K562 (cell line): Measurements from ENCODE around the gene SYT17. TPM values are rescaled to one million over a fixed set of nuclear protein-coding genes. Genes with fewer than 3 reads are reported as not detected.

Source experiments
- ATAC-seq: fragments of 200-7000 bp; cut with Tn5 transposase; 3 replicates; pipeline ENCODE4 v1.9.1; 2020; ENCODE audit warnings: moderate library complexity
- BruUV-seq: library from RNA; stranded (reverse); fragments of 400-500 nt; replicated peaks from 2 replicates; lab custom pipeline; 2021; lab: Mats Ljungman, UMichigan
- CTCF ChIA-PET: fragments of 300-600 bp; formaldehyde crosslinking; extraction: SDS; loops from one replicate; lab custom pipeline; 2021; ENCODE audit warnings: low intra/inter-chr PET ratio; lab: Yijun Ruan, JAX
- POLR2A ChIA-PET: fragments of 300-600, 350-650 bp; sonication (Branson Sonifier 250); formaldehyde crosslinking; extraction: SDS; loops from one replicate; lab custom pipeline; 2021; ENCODE audit warnings: antibody characterized with exemption, inconsistent platforms; lab: Yijun Ruan, JAX
- DNase-seq, 4 experiments: peaks; one replicate each; pipeline versions ENCODE4 v3.0.0 to v3.0.0-alpha.2; 2011 to 2018; ENCODE audit warnings: low spot score in 3 of 4, mixed read lengths in 3 of 4; ENCODE audit errors: extremely low read depth in 1 of 4
- FAIRE-seq: peaks from 2 replicates; lab custom pipeline; 2011; peaks lifted over from hg19 to GRCh38; lab: Jason Lieb, UNC
- H2AFZ ChIP-seq: 2 replicates; pipeline ENCODE4 v1.6.0; 2011; ENCODE audit warnings: low read depth, low read length, control low read depth, inconsistent platforms
- H3K27ac ChIP-seq: fragments of 200-600 bp; 3 replicates; pipeline ENCODE4 v1.8.0; 2011; ENCODE audit warnings: low read depth, mild to moderate bottlenecking, control low read depth, inconsistent platforms, low read length, moderate library complexity, mixed read lengths; ENCODE audit errors: extremely low read depth
- H3K27me3 ChIP-seq, 2 experiments: fragments of 300-600 bp in 1 of 2; 2 replicates in 1 of 2; 3 replicates in 1 of 2; pipeline versions ENCODE4 v1.6.0 to v1.8.0; 2011; ENCODE audit warnings: inconsistent platforms in 2 of 2, low read length in 2 of 2, mild to moderate bottlenecking in 1 of 2, mixed read lengths in 1 of 2, moderate library complexity in 1 of 2; ENCODE audit not compliant: control insufficient read depth in 2 of 2, insufficient read depth in 2 of 2
- H3K36me3 ChIP-seq: fragments of 300-600 bp; 3 replicates; pipeline ENCODE4 v1.8.0; 2011; ENCODE audit warnings: mild to moderate bottlenecking, low read length, inconsistent platforms; ENCODE audit not compliant: control insufficient read depth, insufficient read depth
- H3K4me1 ChIP-seq, 2 experiments: fragments of 200-600 bp in 1 of 2; replicated peaks in 1 of 2; 2 replicates in 1 of 2; 3 replicates in 1 of 2; pipeline versions ENCODE4 v1.5.1 to v1.8.0; 2011; ENCODE audit warnings: inconsistent platforms in 2 of 2, low read length in 2 of 2, mild to moderate bottlenecking in 1 of 2, mixed read lengths in 1 of 2, moderate library complexity in 1 of 2; ENCODE audit not compliant: control insufficient read depth in 2 of 2, insufficient read depth in 2 of 2
- H3K4me2 ChIP-seq: 2 replicates; pipeline ENCODE4 v1.6.1; 2011; ENCODE audit warnings: low read length, control low read depth, inconsistent platforms, mixed read lengths; ENCODE audit not compliant: insufficient read depth
- H3K4me3 ChIP-seq: fragments of 200-600 bp; sonication (generic), shearing (Covaris generic); 2 replicates; pipeline ENCODE4 v1.5.1; 2016; ENCODE audit warnings: control low read depth, inconsistent platforms
- H3K79me2 ChIP-seq: fragments of 200-600 bp; 3 replicates; pipeline ENCODE4 v1.8.0; 2011; ENCODE audit warnings: low read length, inconsistent platforms; ENCODE audit not compliant: control insufficient read depth, insufficient read depth
- H3K9ac ChIP-seq, 2 experiments: 2 replicates each; pipeline versions ENCODE4 v1.6.0 to v1.6.1; 2011; ENCODE audit warnings: low read depth in 2 of 2, low read length in 2 of 2, control low read depth in 1 of 2, inconsistent platforms in 1 of 2, mild to moderate bottlenecking in 1 of 2, mixed read lengths in 1 of 2; ENCODE audit not compliant: insufficient read depth in 1 of 2
- H3K9me1 ChIP-seq: one replicate; pipeline ENCODE4 v1.6.0; 2011; ENCODE audit warnings: inconsistent platforms, mild to moderate bottlenecking, low read length, moderate library complexity; ENCODE audit not compliant: control insufficient read depth, insufficient read depth
- H3K9me3 ChIP-seq: replicated peaks from 2 replicates; pipeline ENCODE4 v1.5.1; 2011; ENCODE audit warnings: low read depth, low read length, inconsistent platforms; ENCODE audit not compliant: control insufficient read depth, insufficient read depth
- H4K20me1 ChIP-seq: replicated peaks from 2 replicates; pipeline ENCODE4 v1.6.1; 2011; ENCODE audit warnings: low read length, inconsistent platforms, mixed read lengths; ENCODE audit not compliant: control insufficient read depth, insufficient read depth
- ADNP ChIP-seq: fragments of 200-800 bp; sonication (Bioruptor generic); IDR thresholded peaks from 2 replicates; pipeline ENCODE4 v1.6.1; 2016; ENCODE audit warnings: missing genetic modification characterization, missing compliant biosample characterization
- BRCA1 ChIP-seq, 2 experiments: fragments of 450-650 bp in 1 of 2; sonication (generic) in 1 of 2; formaldehyde crosslinking in 1 of 2; IDR thresholded peaks; 2 replicates each; pipeline versions ENCODE4 v1.5.0 to v1.6.1; 2017 to 2020; ENCODE audit warnings: mild to moderate bottlenecking in 1 of 2, missing genetic modification reagents in 1 of 2
- CHD2 ChIP-seq: IDR thresholded peaks from 2 replicates; pipeline ENCODE4 v1.6.1; 2011; ENCODE audit warnings: low read depth, low read length
- GABPA ChIP-seq: fragments of 200-800 bp; sonication (Bioruptor generic); conservative IDR thresholded peaks from 2 replicates; pipeline ENCODE4 v1.6.1; 2016; ENCODE audit warnings: low read depth, missing genetic modification characterization, missing compliant biosample characterization
- KLF16 ChIP-seq: IDR thresholded peaks from 2 replicates; pipeline ENCODE4 v1.6.1; 2016; ENCODE audit warnings: antibody characterized with exemption
- MTF1 ChIP-seq: fragments of 250-450 bp; sonication (Bioruptor Pico); IDR thresholded peaks from 2 replicates; pipeline ENCODE4 v1.9.0; 2021; ENCODE audit warnings: moderate library complexity, mild to moderate bottlenecking, inconsistent platforms, borderline replicate concordance
- SIX5 ChIP-seq, 2 experiments: IDR thresholded peaks; 2 replicates each; pipeline ENCODE4 v1.6.1; 2011; ENCODE audit warnings: low read length in 2 of 2, borderline replicate concordance in 1 of 2, low read depth in 1 of 2, mild to moderate bottlenecking in 1 of 2, moderate library complexity in 1 of 2; ENCODE audit not compliant: insufficient read depth in 1 of 2
- TOE1 ChIP-seq, 2 experiments: fragments of 450-650 bp in 1 of 2; sonication (generic) in 1 of 2; formaldehyde crosslinking in 1 of 2; IDR thresholded peaks; 2 replicates each; pipeline versions ENCODE4 v1.7.1 to v1.8.0; 2016 to 2022; ENCODE audit warnings: borderline replicate concordance in 2 of 2, mild to moderate bottlenecking in 2 of 2, antibody characterized with exemption in 1 of 2, inconsistent platforms in 1 of 2, low read depth in 1 of 2, missing genetic modification reagents in 1 of 2, moderate library complexity in 1 of 2
- ZC3H11A ChIP-seq: IDR thresholded peaks from 2 replicates; pipeline ENCODE4 v1.6.1; 2012; ENCODE audit warnings: low read depth, low read length, improper control_type of control experiment
- ZNF124 ChIP-seq: sonication (generic); formaldehyde crosslinking; IDR thresholded peaks from 2 replicates; pipeline ENCODE4 v1.8.1; 2022; ENCODE audit warnings: missing genetic modification reagents
- ZNF507 ChIP-seq: conservative IDR thresholded peaks from 2 replicates; pipeline ENCODE4 v1.6.1; 2017; ENCODE audit warnings: missing genetic modification characterization, missing compliant biosample characterization
- WGBS: fragments of 100-300 bp; shearing (Covaris generic); methylation state at CpG from one replicate; pipeline ENCODE4 v1.1.6; 2016; ENCODE audit warnings: low coverage, mixed read lengths; ENCODE audit not compliant: insufficient coverage; ENCODE audit errors: missing lambda C conversion rate; 5-methylcytosine and 5-hydroxymethylcytosine counted together
- in situ Hi-C: fragments of 300-500 bp; cut with MboI; formaldehyde crosslinking; loops from 4 replicates; pipeline ENCODE4 v1.15.0; 2018; ENCODE audit warnings: inconsistent platforms, mixed read lengths
- intact Hi-C: fragments of 100-400 bp; cut with micrococcal nuclease; formaldehyde crosslinking; loops from 2 replicates; pipeline ENCODE4 v1.14.2; 2022
- polyA plus RNA-seq, 8 experiments: library from polyadenylated mRNA; depleted of rRNA in 4 of 8; stranded (reverse) in 5 of 8; unstranded in 3 of 8; fragments of >200 nt; fragmentation: Nextera tagmentation in 2 of 8; fragmentation: Illumina TruSeq in 1 of 8; extraction: Ambion mirVana in 2 of 8; extraction: Trizol in 1 of 8; gene quantifications; 2 replicates each; pipeline versions ENCODE4 v1.2.1 to v1.2.3, GENCODE V29; 2011 to 2014; ENCODE audit warnings: inconsistent platforms in 1 of 8, missing spikeins in 1 of 8
- total RNA-seq, 7 experiments: library from RNA; depleted of rRNA in 6 of 7; stranded (reverse); fragments of >200 nt in 6 of 7; fragmentation: Illumina TruSeq in 2 of 7; extraction: Trizol in 2 of 7; gene quantifications; 2 replicates each; pipeline versions ENCODE4 v1.2.1 to v1.2.3, GENCODE V29; 2011 to 2021; ENCODE audit warnings: low replicate concordance in 1 of 7

The SYT17 gene
- total and polyA plus RNA-seq, 9 of the 15 experiments (the other 6 are each of a cell fraction or from before 2014, with no cell fraction given) = not detected

GRCh38 chr16:19196871-19197270 lies 28.8 kb downstream of the SYT17 start:
- TF ChIP-seq ZNF124 (CRISPR knock-in tag) (no peak), ZNF507 (tag) (no peak), ZC3H11A (no peak), CHD2 (no peak), BRCA1 (IDR thresholded peaks at IDR 0.05) (no peak), BRCA1 (CRISPR knock-in tag; IDR thresholded peaks at IDR 0.05) (no peak), MTF1 (CRISPR knock-in tag) (no peak), KLF16 (no peak), ADNP (tag) (no peak), GABPA (tag) (no peak), TOE1 (IDR thresholded peaks at IDR 0.05; ENCODE audit: borderline replicate concordance) (no peak), TOE1 (CRISPR knock-in tag; IDR thresholded peaks at IDR 0.05; ENCODE audit: borderline replicate concordance, low read depth) (no peak), SIX5 (IDR thresholded peaks at IDR 0.05; ENCODE audit: borderline replicate concordance in 1 of 2, insufficient read depth in 1 of 2, low read depth in 1 of 2, low read length in 2 of 2) (no peak)
- TF ChIP-seq, all 486 proteins: peak for 0
- H3K4me3 ChIP-seq = no peak overlapping the region
- no TSS peak for BruUV-seq
- H3K4me2 ChIP-seq = no peak overlapping the region
- H3K36me3 ChIP-seq = no peaks in the 10 kb centered on the region
- no peak overlapping the region for H3K27ac ChIP-seq
- in situ Hi-C loops (no loop called here), intact Hi-C loops (no loop called here)
- no peak overlapping the region for H3K9ac ChIP-seq
- no peaks in the 10 kb centered on the region for H3K9me3 ChIP-seq
- DNase-seq (no peak), ATAC-seq (no peak), FAIRE-seq (no peak)
- H3K9me1 ChIP-seq = no peaks in the 10 kb centered on the region
- peaks cover 3 to 29% of the 10 kb centered on the region in 2 experiments; a peak in 4 of 5 replicates for H3K27me3 ChIP-seq
- no peaks in the 10 kb centered on the region for H3K79me2 ChIP-seq
- H3K4me1 ChIP-seq = no peaks in the 10 kb centered on the region
- no peak overlapping the region for H2AFZ ChIP-seq
- POLR2A ChIA-PET = no interaction called here
- H4K20me1 ChIP-seq = no peaks in the 10 kb centered on the region
- CTCF ChIA-PET = no interaction called here
- 3% methylated on average over 6 of the region's 6 CpGs for WGBS
